B cell (primary cell): Measurements from ENCODE around the gene ITPK1.

Experiments used
- EZH2 ChIP-seq: IDR thresholded peaks from 2 replicates; pipeline ENCODE4 v1.6.1; 2012; ENCODE audit warnings: borderline replicate concordance, low read depth, mild to moderate bottlenecking, moderate library complexity, low read length; ENCODE audit not compliant: insufficient read depth, poor library complexity, severe bottlenecking
- TF ChIP-seq, protein P1 (sequence below): fragments of 200-600 bp; IDR thresholded peaks from one replicate; pipeline ENCODE4 v1.8.0; 2022; ENCODE audit warnings: antibody characterized with exemption, mild to moderate bottlenecking

GRCh38 chr14:92982956-92983355 lies 132.8 kb downstream of the ITPK1 start:
- TF ChIP-seq, protein P1, sequence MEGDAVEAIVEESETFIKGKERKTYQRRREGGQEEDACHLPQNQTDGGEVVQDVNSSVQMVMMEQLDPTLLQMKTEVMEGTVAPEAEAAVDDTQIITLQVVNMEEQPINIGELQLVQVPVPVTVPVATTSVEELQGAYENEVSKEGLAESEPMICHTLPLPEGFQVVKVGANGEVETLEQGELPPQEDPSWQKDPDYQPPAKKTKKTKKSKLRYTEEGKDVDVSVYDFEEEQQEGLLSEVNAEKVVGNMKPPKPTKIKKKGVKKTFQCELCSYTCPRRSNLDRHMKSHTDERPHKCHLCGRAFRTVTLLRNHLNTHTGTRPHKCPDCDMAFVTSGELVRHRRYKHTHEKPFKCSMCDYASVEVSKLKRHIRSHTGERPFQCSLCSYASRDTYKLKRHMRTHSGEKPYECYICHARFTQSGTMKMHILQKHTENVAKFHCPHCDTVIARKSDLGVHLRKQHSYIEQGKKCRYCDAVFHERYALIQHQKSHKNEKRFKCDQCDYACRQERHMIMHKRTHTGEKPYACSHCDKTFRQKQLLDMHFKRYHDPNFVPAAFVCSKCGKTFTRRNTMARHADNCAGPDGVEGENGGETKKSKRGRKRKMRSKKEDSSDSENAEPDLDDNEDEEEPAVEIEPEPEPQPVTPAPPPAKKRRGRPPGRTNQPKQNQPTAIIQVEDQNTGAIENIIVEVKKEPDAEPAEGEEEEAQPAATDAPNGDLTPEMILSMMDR, result no peak
- no peak for TF ChIP-seq EZH2
